ENCODE results near the gene CCDC30.

Gene CCDC30

GRCh38 chr1:42657201-42657600 lies 194.1 kb downstream of the CCDC30 start:
- Histone ChIP-seq H3K9ac (ENCODE audit: low read depth, low read length) (no peak overlapping the region), H3K27ac (ENCODE audit: low read depth, low read length) (no peak overlapping the region), H3K4me3 (ENCODE audit: low read depth, low read length) (no peak overlapping the region), H3K27me3 (ENCODE audit: control insufficient read depth, insufficient read depth, low read length) (peaks cover under 1% of the 10 kb centered on the region; the same call in 1 of the 2 replicates), H3K9me3 (ENCODE audit: control insufficient read depth, insufficient read depth, low read length) (no peaks in the 10 kb centered on the region), H3K36me3 (ENCODE audit: control insufficient read depth, insufficient read depth, low read length) (peaks cover 25% of the 10 kb centered on the region), H3K4me1 (ENCODE audit: control insufficient read depth, insufficient read depth, low read length) (peaks cover 5% of the 10 kb centered on the region; the same call in 1 of the 2 replicates)

GRCh38 chr1:42657981-42658876 lies 195.1 kb downstream of the CCDC30 start, which contains the start of gene PPIH:
Gene PPIH, plus strand, starts transcription at chr1:42658423. Its CDS starts 24 bp downstream, at chr1:42658447.
- Histone ChIP-seq H3K9ac (ENCODE audit: low read depth, low read length) (peak within 1 kb of the TSS; percentile 55), H3K27me3 (ENCODE audit: control insufficient read depth, insufficient read depth, low read length) (no peaks in the 10 kb centered on the region), H3K36me3 (ENCODE audit: control insufficient read depth, insufficient read depth, low read length) (peaks cover 35% of the 10 kb centered on the region), H3K4me3 (ENCODE audit: low read depth, low read length) (peak within 1 kb of the TSS; percentile 68), H3K9me3 (ENCODE audit: control insufficient read depth, insufficient read depth, low read length) (no peaks in the 10 kb centered on the region), H3K4me1 (ENCODE audit: control insufficient read depth, insufficient read depth, low read length) (peaks cover 5% of the 10 kb centered on the region; the same call in 1 of the 2 replicates), H3K27ac (ENCODE audit: low read depth, low read length) (peak within 1 kb of the TSS; percentile 77)

- peak overlapping the region; percentile 77 for H3K27ac ChIP-seq (ENCODE audit: low read depth, low read length)
- peaks cover 5% of the 10 kb centered on the region; the same call in 1 of the 2 replicates for H3K4me1 ChIP-seq (ENCODE audit: control insufficient read depth, insufficient read depth, low read length)
- H3K27me3 ChIP-seq (ENCODE audit: control insufficient read depth, insufficient read depth, low read length), result no peaks in the 10 kb centered on the region
- H3K36me3 ChIP-seq (ENCODE audit: control insufficient read depth, insufficient read depth, low read length), result peaks cover 42% of the 10 kb centered on the region
- H3K4me3 ChIP-seq (ENCODE audit: low read depth, low read length), result peak overlapping the region; percentile 68
- peak overlapping the region; percentile 55 for H3K9ac ChIP-seq (ENCODE audit: low read depth, low read length)
- H3K9me3 ChIP-seq (ENCODE audit: control insufficient read depth, insufficient read depth, low read length), result no peaks in the 10 kb centered on the region
Observed at GRCh38 chr1:42658877-42659337, 195.8 kb downstream of the CCDC30 start.

- Histone ChIP-seq H3K9ac (ENCODE audit: low read depth, low read length) (no peak overlapping the region), H3K36me3 (ENCODE audit: control insufficient read depth, insufficient read depth, low read length) (peaks cover 62% of the 10 kb centered on the region), H3K4me3 (ENCODE audit: low read depth, low read length) (no peak overlapping the region), H3K4me1 (ENCODE audit: control insufficient read depth, insufficient read depth, low read length) (peaks cover 5% of the 10 kb centered on the region; the same call in 1 of the 2 replicates), H3K27ac (ENCODE audit: low read depth, low read length) (no peak overlapping the region), H3K9me3 (ENCODE audit: control insufficient read depth, insufficient read depth, low read length) (no peaks in the 10 kb centered on the region), H3K27me3 (ENCODE audit: control insufficient read depth, insufficient read depth, low read length) (no peaks in the 10 kb centered on the region)
Observed at GRCh38 chr1:42660907-42661500, 197.9 kb downstream of the CCDC30 start.

GRCh38 chr1:42669936-42670335 lies 206.8 kb downstream of the CCDC30 start:
- no peaks in the 10 kb centered on the region for H3K4me1 ChIP-seq (ENCODE audit: control insufficient read depth, insufficient read depth, low read length)
- H3K9ac ChIP-seq (ENCODE audit: low read depth, low read length), result no peak overlapping the region
- H3K36me3 ChIP-seq (ENCODE audit: control insufficient read depth, insufficient read depth, low read length), result peaks cover 79% of the 10 kb centered on the region
- no peaks in the 10 kb centered on the region for H3K27me3 ChIP-seq (ENCODE audit: control insufficient read depth, insufficient read depth, low read length)
- no peak overlapping the region for H3K27ac ChIP-seq (ENCODE audit: low read depth, low read length)
- H3K9me3 ChIP-seq (ENCODE audit: control insufficient read depth, insufficient read depth, low read length), result no peaks in the 10 kb centered on the region
- no peak overlapping the region for H3K4me3 ChIP-seq (ENCODE audit: low read depth, low read length)

- Histone ChIP-seq H3K9me3 (ENCODE audit: control insufficient read depth, insufficient read depth, low read length) (no peaks in the 10 kb centered on the region), H3K27me3 (ENCODE audit: control insufficient read depth, insufficient read depth, low read length) (no peaks in the 10 kb centered on the region), H3K36me3 (ENCODE audit: control insufficient read depth, insufficient read depth, low read length) (peaks cover 80% of the 10 kb centered on the region), H3K9ac (ENCODE audit: low read depth, low read length) (no peak overlapping the region), H3K4me1 (ENCODE audit: control insufficient read depth, insufficient read depth, low read length) (no peaks in the 10 kb centered on the region), H3K27ac (ENCODE audit: low read depth, low read length) (no peak overlapping the region), H3K4me3 (ENCODE audit: low read depth, low read length) (no peak overlapping the region)
Observed at GRCh38 chr1:42670425-42670824, 207.3 kb downstream of the CCDC30 start.

GRCh38 chr1:42674214-42674613 lies 211.1 kb downstream of the CCDC30 start:
- Histone ChIP-seq H3K9ac (ENCODE audit: low read depth, low read length) (no peak overlapping the region), H3K4me1 (ENCODE audit: control insufficient read depth, insufficient read depth, low read length) (no peaks in the 10 kb centered on the region), H3K9me3 (ENCODE audit: control insufficient read depth, insufficient read depth, low read length) (no peaks in the 10 kb centered on the region), H3K36me3 (ENCODE audit: control insufficient read depth, insufficient read depth, low read length) (peaks cover 55% of the 10 kb centered on the region), H3K4me3 (ENCODE audit: low read depth, low read length) (no peak overlapping the region), H3K27me3 (ENCODE audit: control insufficient read depth, insufficient read depth, low read length) (no peaks in the 10 kb centered on the region), H3K27ac (ENCODE audit: low read depth, low read length) (no peak overlapping the region)

- Histone ChIP-seq H3K4me3 (ENCODE audit: low read depth, low read length) (no peak overlapping the region), H3K27ac (ENCODE audit: low read depth, low read length) (no peak overlapping the region), H3K36me3 (ENCODE audit: control insufficient read depth, insufficient read depth, low read length) (peaks cover 51% of the 10 kb centered on the region), H3K9me3 (ENCODE audit: control insufficient read depth, insufficient read depth, low read length) (no peaks in the 10 kb centered on the region), H3K9ac (ENCODE audit: low read depth, low read length) (no peak overlapping the region), H3K4me1 (ENCODE audit: control insufficient read depth, insufficient read depth, low read length) (no peaks in the 10 kb centered on the region), H3K27me3 (ENCODE audit: control insufficient read depth, insufficient read depth, low read length) (no peaks in the 10 kb centered on the region)
Observed at GRCh38 chr1:42674682-42675081, 211.6 kb downstream of the CCDC30 start.

GRCh38 chr1:42675467-42675866 lies 212.4 kb downstream of the CCDC30 start:
- no peaks in the 10 kb centered on the region for H3K9me3 ChIP-seq (ENCODE audit: control insufficient read depth, insufficient read depth, low read length)
- H3K4me1 ChIP-seq (ENCODE audit: control insufficient read depth, insufficient read depth, low read length), result no peaks in the 10 kb centered on the region
- no peaks in the 10 kb centered on the region for H3K27me3 ChIP-seq (ENCODE audit: control insufficient read depth, insufficient read depth, low read length)
- H3K9ac ChIP-seq (ENCODE audit: low read depth, low read length), result no peak overlapping the region
- no peak overlapping the region for H3K27ac ChIP-seq (ENCODE audit: low read depth, low read length)
- peaks cover 43% of the 10 kb centered on the region for H3K36me3 ChIP-seq (ENCODE audit: control insufficient read depth, insufficient read depth, low read length)
- no peak overlapping the region for H3K4me3 ChIP-seq (ENCODE audit: low read depth, low read length)

GRCh38 chr1:42676534-42677087 lies 213.5 kb downstream of the CCDC30 start:
- Histone ChIP-seq H3K27ac (ENCODE audit: low read depth, low read length) (no peak overlapping the region), H3K27me3 (ENCODE audit: control insufficient read depth, insufficient read depth, low read length) (no peaks in the 10 kb centered on the region), H3K9me3 (ENCODE audit: control insufficient read depth, insufficient read depth, low read length) (no peaks in the 10 kb centered on the region)

More at GRCh38 chr1:42676534-42677087, 213.5 kb downstream of the CCDC30 start:
- H3K36me3 ChIP-seq (ENCODE audit: control insufficient read depth, insufficient read depth, low read length), result peaks cover 34% of the 10 kb centered on the region
- H3K4me1 ChIP-seq (ENCODE audit: control insufficient read depth, insufficient read depth, low read length), result no peaks in the 10 kb centered on the region
- no peak overlapping the region for H3K4me3 ChIP-seq (ENCODE audit: low read depth, low read length)
- H3K9ac ChIP-seq (ENCODE audit: low read depth, low read length), result no peak overlapping the region

Measured in HUES48 (cell line).